NB4 (cell line): ENCODE data around the gene UST.
"Not testable (repeated sequence)": the region's sequence is repeated elsewhere in the genome, so short reads cannot be mapped to it uniquely, and the experiment has no call there.

Experiments used
- DNase-seq: peaks from one replicate; pipeline ENCODE4 v3.0.0; 2010; ENCODE audit warnings: low read depth
- H3K4me3 ChIP-seq: one replicate; pipeline ENCODE4 v1.5.1; 2011; ENCODE audit warnings: mild to moderate bottlenecking, low read depth, low read length, moderate library complexity
- MYC ChIP-seq: IDR thresholded peaks from 2 replicates; pipeline ENCODE4 v1.6.1; 2011; ENCODE audit warnings: low read depth, low read length
- POLR2A ChIP-seq: IDR thresholded peaks from 2 replicates; pipeline ENCODE4 v1.6.1; 2011; ENCODE audit warnings: mild to moderate bottlenecking; ENCODE audit not compliant: insufficient read length; ENCODE audit errors: extremely low read depth
- TF ChIP-seq, protein P1 (sequence below): IDR thresholded peaks from 2 replicates; pipeline ENCODE4 v1.6.1; 2011; ENCODE audit warnings: low read depth, low read length
- TF ChIP-seq, protein P2 (sequence below): IDR thresholded peaks from one replicate; pipeline ENCODE4 v1.5.1; 2012; ENCODE audit warnings: low read depth, low read length

UST gene

DNA sequence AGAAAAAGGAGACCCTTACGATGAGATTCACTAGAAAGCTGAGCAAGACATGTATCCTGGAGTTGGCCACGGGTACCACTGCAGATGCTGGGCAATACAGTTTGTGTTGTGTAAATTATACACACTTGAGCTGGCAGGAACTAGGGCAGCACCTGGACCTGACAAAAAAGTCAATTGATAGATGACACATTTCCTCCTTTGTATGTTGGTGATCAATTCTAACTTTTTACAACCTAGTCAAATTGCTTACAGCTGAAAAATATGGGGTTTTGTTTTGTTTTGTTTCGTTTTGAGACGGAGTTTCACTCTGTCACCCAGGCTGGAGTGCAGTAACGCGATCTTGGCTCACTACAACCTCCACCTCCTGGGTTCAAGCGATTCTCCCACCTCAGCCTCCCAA lies 108.9 kb downstream of the UST start:
- no peak for DNase-seq
- H3K4me3 ChIP-seq: no peak overlapping the region
- TF ChIP-seq, protein P1, sequence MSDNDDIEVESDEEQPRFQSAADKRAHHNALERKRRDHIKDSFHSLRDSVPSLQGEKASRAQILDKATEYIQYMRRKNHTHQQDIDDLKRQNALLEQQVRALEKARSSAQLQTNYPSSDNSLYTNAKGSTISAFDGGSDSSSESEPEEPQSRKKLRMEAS: no peak
- TF ChIP-seq POLR2A: no peak
- TF ChIP-seq, protein P2, sequence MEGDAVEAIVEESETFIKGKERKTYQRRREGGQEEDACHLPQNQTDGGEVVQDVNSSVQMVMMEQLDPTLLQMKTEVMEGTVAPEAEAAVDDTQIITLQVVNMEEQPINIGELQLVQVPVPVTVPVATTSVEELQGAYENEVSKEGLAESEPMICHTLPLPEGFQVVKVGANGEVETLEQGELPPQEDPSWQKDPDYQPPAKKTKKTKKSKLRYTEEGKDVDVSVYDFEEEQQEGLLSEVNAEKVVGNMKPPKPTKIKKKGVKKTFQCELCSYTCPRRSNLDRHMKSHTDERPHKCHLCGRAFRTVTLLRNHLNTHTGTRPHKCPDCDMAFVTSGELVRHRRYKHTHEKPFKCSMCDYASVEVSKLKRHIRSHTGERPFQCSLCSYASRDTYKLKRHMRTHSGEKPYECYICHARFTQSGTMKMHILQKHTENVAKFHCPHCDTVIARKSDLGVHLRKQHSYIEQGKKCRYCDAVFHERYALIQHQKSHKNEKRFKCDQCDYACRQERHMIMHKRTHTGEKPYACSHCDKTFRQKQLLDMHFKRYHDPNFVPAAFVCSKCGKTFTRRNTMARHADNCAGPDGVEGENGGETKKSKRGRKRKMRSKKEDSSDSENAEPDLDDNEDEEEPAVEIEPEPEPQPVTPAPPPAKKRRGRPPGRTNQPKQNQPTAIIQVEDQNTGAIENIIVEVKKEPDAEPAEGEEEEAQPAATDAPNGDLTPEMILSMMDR: no peak
- TF ChIP-seq MYC: no peak

DNA sequence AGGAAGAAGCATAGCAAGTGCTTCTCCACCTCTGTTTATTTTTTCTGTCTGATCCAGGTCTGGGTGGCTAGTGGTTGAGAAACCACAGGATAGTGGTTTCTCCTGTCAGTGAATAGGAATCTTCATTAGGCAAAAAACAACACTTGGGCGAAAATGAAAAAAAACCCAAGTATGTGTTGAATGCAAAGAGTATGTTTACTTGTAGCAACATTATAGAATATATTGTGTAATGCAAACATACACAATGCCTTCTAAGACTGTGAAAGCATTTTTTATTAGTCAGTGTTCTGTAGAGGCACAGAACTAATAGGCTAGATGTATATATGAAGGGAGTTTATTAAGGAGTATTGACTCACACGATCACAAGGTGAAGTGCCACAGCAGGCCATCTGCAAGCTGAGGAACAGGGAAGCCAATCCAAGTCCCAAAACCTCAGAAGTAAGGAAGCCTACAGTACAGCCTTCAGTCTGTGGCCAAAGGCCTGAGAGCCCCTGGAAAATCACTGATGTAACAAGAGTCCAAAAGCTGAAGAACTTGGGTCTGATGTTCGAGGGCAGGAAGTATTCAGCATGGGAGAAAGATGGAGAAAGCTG lies 111.1 kb downstream of the UST start:
- TF ChIP-seq, protein P2: no peak
- TF ChIP-seq, protein P1: no peak
- TF ChIP-seq MYC (no peak), POLR2A (no peak)
- no peak overlapping the region for H3K4me3 ChIP-seq
- DNase-seq: no peak

DNA sequence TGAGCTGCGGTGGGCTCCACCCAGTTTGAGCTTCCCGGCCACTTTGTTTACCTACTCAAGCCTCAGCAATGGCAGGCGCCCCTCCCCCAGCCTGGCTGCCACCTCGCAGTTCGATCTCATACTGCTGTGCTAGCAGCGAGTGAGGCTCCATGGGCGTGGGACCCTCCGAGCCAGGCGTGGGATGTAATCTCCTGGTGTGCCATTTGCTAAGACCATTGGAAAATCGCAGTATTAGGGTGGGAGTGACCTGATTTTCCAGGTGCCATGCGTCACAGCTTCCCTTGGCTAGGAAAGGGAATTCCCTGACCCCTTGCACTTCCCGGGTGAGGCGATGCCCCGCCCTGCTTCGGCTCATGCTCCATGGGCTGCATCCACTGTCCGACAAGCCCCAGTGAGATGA lies 117.3 kb downstream of the UST start:
- DNase-seq, H3K4me3 ChIP-seq: not testable (repeated sequence)

DNA sequence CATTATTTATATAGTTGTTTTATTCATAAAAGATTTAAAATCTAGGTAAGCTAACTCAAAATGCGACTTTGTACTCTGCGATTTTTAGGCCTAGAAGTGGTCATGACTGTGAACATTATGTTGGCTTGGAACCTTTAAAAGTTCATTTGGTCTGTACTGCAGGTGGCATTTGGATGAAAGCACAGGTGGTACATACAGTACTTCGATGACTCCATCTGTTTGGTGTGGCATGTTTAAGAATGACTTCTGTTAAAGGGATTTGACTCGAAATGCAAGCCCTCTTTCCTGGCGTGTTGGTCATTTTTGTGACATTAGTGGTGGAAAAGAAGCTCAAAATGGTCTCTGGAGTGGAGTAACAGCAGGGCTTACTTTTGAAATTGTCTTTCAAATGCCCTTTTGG lies 118.1 kb downstream of the UST start:
- no peak for DNase-seq
- no peak overlapping the region for H3K4me3 ChIP-seq
- TF ChIP-seq, protein P1: no peak
- TF ChIP-seq, protein P2: no peak
- no peak for TF ChIP-seq MYC
- no peak for TF ChIP-seq POLR2A

DNA sequence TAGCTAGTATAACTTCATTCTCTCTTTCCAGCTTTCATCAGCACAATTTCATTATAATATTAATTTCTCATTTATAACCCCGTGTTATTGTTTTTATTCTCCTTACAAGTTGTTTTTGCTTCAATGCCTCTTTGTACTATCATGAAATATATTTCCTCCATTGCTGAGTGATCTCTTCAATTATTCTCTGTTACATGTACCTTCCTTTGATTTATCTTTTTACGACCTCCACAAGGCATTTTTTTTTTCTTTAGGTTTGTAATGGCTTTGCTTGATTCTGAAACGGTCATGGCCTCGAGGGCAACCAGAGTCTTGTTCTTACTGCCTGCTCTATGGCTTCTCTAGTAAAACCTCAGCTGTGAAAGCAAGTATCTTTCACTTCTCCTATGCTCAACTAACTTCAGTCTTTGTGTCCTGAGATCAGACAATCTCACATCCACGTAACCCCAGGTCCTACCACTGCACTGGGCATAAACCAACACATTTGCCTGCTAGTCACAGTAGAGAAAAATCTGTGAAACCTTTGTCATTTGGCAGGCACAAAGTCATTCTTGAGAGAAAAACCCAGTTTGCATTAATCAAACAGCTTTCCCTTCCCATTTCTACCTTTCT lies 119.9 kb downstream of the UST start:
- TF ChIP-seq MYC (no peak), POLR2A (no peak)
- TF ChIP-seq, protein P1: no peak
- TF ChIP-seq, protein P2: no peak
- DNase-seq: no peak
- H3K4me3 ChIP-seq: no peak overlapping the region

DNA sequence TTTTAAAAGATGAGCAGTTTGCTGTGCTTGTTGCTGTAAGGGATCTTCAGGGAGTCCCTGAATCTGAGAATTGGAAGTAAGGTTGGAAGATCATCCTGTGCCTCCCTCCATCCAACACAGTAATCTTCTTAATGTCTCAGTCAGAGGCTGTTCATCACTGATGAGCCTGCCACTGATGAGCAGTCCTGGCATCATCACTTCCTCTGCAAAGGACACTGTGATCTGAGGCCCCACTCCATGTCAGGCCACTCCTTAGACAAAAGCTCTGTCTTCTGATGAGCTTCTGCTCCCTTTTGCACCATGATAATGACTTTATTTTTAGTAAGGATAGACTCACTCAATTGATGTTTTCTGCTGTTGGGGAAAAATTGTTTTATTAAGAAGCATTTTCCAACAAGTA lies 121.0 kb downstream of the UST start:
- TF ChIP-seq POLR2A (no peak), MYC (no peak)
- TF ChIP-seq, protein P1: no peak
- TF ChIP-seq, protein P2: no peak
- H3K4me3 ChIP-seq: no peak overlapping the region
- DNase-seq: no peak
